K562 (cell line): ENCODE data around the gene POM121.
"Not testable (repeated sequence)": the region's sequence is repeated elsewhere in the genome, so short reads cannot be mapped to it uniquely, and the experiment has no call there.

ENCODE experiments used
- CEBPB ChIP-seq: fragments of 450-650 bp; IDR thresholded peaks from 2 replicates; pipeline ENCODE4 v1.6.1; 2016; ENCODE audit warnings: missing genetic modification characterization, missing compliant biosample characterization
- POLR2A ChIP-seq: fragments of 450-650 bp; conservative IDR thresholded peaks from 2 replicates; pipeline ENCODE4 v1.6.1; 2016
- SMC3 ChIP-seq: conservative IDR thresholded peaks from 2 replicates; pipeline ENCODE4 v1.6.1; 2011; ENCODE audit warnings: low read depth, low read length, improper control_type of control experiment; ENCODE audit not compliant: insufficient read depth
- SP1 ChIP-seq: sonication (generic); formaldehyde crosslinking; IDR thresholded peaks from 2 replicates; pipeline ENCODE4 v1.8.1; 2022; ENCODE audit warnings: mild to moderate bottlenecking, missing genetic modification reagents
- ZBTB7A ChIP-seq: IDR thresholded peaks from 2 replicates; pipeline ENCODE4 v1.6.1; 2011; ENCODE audit warnings: low read depth, mild to moderate bottlenecking, low read length, moderate library complexity, borderline replicate concordance; ENCODE audit not compliant: control insufficient read depth
- ZNF23 ChIP-seq: fragments of 250-450 bp; sonication (Bioruptor Pico); IDR thresholded peaks from 2 replicates; pipeline ENCODE4 v1.4.0; 2020; ENCODE audit warnings: mild to moderate bottlenecking
- ZNF347 ChIP-seq: fragments of 450-650 bp; formaldehyde crosslinking; IDR thresholded peaks from 2 replicates; pipeline ENCODE4 v1.4.0; 2020; ENCODE audit warnings: low read depth, mild to moderate bottlenecking, moderate library complexity
- TF ChIP-seq, protein P1 (sequence below), 3 experiments: IDR thresholded peaks in 2 of 3; conservative IDR thresholded peaks in 1 of 3; 2 replicates each; pipeline ENCODE4 v1.5.1; 2011 to 2012; ENCODE audit warnings: low read length in 3 of 3, mild to moderate bottlenecking in 3 of 3, control low read depth in 2 of 3, improper control_type of control experiment in 1 of 3, inconsistent platforms in 1 of 3, low read depth in 1 of 3, mixed read lengths in 1 of 3, moderate library complexity in 1 of 3; ENCODE audit not compliant: insufficient read depth in 2 of 3

GRCh38 chr7:72968980-72969516 lies 44.2 kb downstream of the POM121 start, which contains the start of gene TRIM74:
- TF ChIP-seq ZBTB7A; SMC3; CEBPB (tag); POLR2A; SP1 (CRISPR knock-in tag); ZNF23 (CRISPR knock-in tag); ZNF347 (CRISPR knock-in tag): not testable (repeated sequence)
- TF ChIP-seq, protein P1, sequence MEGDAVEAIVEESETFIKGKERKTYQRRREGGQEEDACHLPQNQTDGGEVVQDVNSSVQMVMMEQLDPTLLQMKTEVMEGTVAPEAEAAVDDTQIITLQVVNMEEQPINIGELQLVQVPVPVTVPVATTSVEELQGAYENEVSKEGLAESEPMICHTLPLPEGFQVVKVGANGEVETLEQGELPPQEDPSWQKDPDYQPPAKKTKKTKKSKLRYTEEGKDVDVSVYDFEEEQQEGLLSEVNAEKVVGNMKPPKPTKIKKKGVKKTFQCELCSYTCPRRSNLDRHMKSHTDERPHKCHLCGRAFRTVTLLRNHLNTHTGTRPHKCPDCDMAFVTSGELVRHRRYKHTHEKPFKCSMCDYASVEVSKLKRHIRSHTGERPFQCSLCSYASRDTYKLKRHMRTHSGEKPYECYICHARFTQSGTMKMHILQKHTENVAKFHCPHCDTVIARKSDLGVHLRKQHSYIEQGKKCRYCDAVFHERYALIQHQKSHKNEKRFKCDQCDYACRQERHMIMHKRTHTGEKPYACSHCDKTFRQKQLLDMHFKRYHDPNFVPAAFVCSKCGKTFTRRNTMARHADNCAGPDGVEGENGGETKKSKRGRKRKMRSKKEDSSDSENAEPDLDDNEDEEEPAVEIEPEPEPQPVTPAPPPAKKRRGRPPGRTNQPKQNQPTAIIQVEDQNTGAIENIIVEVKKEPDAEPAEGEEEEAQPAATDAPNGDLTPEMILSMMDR (IDR thresholded peaks at IDR 0.05 in 2 of 3, conservative IDR thresholded peaks at IDR 0.05 in 1 of 3; ENCODE audit: insufficient read depth in 2 of 3, low read depth in 1 of 3, low read length in 3 of 3), result not testable (repeated sequence)
